ENCODE data around the gene CEACAM21. TPM values are rescaled to one million over a fixed set of nuclear protein-coding genes. Genes with fewer than 3 reads are reported as not detected.
A peak's percentile ranks its signal among the peaks of the same experiment; 100 is the strongest.

Gene CEACAM21
- total RNA-seq, 4 donors from 2014 or later = 1.7 to 9.9 (median 2.5) TPM; not detected in 1

DNA sequence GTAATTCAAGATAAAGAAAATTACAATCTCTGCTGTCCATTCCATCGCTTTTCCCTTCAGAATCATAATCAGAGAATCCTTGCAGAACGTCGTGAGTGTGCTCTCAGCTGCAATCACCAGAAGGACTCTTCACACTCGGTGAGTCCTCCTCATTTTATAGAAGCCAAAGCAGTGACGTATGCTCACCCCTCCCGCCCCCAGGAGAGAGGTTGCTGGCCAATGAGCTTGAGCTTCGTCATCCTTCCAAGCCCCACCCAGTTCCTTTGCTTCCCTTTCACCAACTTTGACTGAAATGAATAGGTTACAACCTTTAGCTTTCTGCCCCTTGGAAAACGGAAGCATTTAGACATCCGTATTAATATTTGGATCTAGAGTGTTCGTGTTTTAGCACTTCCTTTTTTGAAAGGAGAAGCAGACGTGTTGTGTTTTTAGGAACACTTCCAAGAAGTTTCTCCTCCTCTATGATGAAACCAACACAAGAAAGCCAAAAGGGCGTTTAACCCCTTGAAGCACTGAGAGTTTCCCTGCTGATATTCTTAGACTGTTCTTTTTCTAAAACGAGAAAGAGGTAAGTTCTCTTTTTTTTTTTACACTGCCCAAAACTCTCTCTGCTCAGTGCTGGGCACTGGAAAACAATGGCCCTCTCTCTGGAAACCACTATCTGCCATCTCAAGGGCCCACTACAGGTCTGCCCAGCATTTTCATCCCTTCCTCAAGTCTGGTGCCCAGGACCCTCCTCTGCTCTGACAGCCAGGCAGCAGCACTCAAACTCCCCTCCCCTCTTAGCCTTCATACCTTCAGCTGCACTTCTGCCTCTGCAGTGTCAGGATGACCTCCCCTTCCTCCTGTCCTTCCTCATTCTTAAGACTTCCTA is 44.3 kb upstream of the CEACAM21 start:
- DNase-seq = peak in 2 of 3 donors; percentile 81 to 91
- TF ChIP-seq, protein P1, sequence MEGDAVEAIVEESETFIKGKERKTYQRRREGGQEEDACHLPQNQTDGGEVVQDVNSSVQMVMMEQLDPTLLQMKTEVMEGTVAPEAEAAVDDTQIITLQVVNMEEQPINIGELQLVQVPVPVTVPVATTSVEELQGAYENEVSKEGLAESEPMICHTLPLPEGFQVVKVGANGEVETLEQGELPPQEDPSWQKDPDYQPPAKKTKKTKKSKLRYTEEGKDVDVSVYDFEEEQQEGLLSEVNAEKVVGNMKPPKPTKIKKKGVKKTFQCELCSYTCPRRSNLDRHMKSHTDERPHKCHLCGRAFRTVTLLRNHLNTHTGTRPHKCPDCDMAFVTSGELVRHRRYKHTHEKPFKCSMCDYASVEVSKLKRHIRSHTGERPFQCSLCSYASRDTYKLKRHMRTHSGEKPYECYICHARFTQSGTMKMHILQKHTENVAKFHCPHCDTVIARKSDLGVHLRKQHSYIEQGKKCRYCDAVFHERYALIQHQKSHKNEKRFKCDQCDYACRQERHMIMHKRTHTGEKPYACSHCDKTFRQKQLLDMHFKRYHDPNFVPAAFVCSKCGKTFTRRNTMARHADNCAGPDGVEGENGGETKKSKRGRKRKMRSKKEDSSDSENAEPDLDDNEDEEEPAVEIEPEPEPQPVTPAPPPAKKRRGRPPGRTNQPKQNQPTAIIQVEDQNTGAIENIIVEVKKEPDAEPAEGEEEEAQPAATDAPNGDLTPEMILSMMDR (IDR thresholded peaks at IDR 0.05) = no peak
- peak; percentile 60 to 77 for TF ChIP-seq POLR2A (IDR thresholded peaks at IDR 0.05)
- H3K27me3 ChIP-seq = no peaks in the 10 kb centered on the region
- H3K27ac ChIP-seq = peak overlapping the region; percentile 65 to 79 (median 69)
- peak overlapping the region; percentile 17 to 29 (median 21) for H3K4me3 ChIP-seq
- H3K4me1 ChIP-seq = peaks cover 0 to 17% (median 2%) of the 10 kb centered on the region in 4 donors
- no peaks in the 10 kb centered on the region for H3K36me3 ChIP-seq
- H3K9me3 ChIP-seq = peaks cover 0 to 12% (median 0%) of the 10 kb centered on the region in 4 donors

DNA sequence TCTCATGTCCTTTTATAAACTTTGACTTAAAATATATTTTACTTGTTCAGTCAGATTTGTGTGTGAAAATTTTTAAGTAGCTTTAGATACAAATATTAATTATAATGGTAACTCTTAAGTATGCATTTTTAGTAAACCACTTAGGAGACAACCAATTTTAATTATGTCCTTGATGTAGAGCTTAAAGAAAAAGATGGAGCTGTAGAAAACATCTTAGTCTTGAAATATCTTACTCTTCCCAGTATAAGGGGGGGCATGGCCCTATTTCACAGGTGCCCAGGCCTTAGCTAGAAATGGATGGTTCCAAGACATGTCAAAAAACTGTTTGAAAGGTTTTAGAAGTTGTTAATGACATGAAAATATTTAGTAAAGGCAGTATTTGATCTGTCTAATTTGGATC is 43.4 kb upstream of the CEACAM21 start:
- TF ChIP-seq, protein P1 (IDR thresholded peaks at IDR 0.05) = no peak
- no peak for TF ChIP-seq POLR2A (IDR thresholded peaks at IDR 0.05)
- no peaks in the 10 kb centered on the region for H3K27me3 ChIP-seq
- H3K9me3 ChIP-seq = peaks cover 0 to 12% (median 0%) of the 10 kb centered on the region in 4 donors
- peak overlapping the region in 1 of 4 donors; percentile 79 for H3K27ac ChIP-seq
- DNase-seq = no peak
- H3K36me3 ChIP-seq = no peaks in the 10 kb centered on the region
- H3K4me3 ChIP-seq = no peak overlapping the region
- H3K4me1 ChIP-seq = peaks cover 0 to 17% (median 2%) of the 10 kb centered on the region in 4 donors

DNA sequence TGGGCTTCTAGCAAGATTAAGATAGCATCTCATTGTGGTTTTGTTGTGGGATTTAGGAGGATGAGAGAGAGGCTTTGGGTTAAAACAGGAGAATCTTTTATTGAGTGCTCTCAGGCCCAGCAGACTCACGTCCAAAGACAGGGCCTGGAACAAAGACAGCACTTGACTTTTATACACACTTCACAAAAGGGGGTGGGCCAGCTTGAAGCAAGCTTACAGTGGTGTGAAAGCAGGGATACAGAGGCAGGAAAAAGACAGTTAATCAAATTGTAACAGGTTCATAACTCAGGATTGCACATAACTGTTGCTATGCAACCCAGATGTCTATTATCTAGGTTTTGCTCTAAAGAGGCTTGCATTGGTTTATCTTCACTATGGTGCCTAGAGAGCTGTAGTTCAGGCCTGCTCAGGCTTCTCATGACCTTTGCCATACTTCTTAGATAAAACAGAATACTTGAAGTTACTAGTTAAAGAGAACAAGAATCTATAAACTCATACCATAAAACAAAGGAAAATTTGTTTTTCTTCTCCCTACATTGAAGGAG is 42.2 kb upstream of the CEACAM21 start:
- TF ChIP-seq, protein P1 (IDR thresholded peaks at IDR 0.05) = no peak
- TF ChIP-seq POLR2A (IDR thresholded peaks at IDR 0.05) = no peak
- no peak for DNase-seq
- Histone ChIP-seq H3K4me1 (peaks cover 0 to 17% (median 2%) of the 10 kb centered on the region in 4 donors), H3K27ac (peak overlapping the region in 1 of 4 donors; percentile 75), H3K4me3 (no peak overlapping the region), H3K36me3 (no peaks in the 10 kb centered on the region), H3K27me3 (no peaks in the 10 kb centered on the region), H3K9me3 (peaks cover 0 to 12% (median 0%) of the 10 kb centered on the region in 4 donors)

DNA sequence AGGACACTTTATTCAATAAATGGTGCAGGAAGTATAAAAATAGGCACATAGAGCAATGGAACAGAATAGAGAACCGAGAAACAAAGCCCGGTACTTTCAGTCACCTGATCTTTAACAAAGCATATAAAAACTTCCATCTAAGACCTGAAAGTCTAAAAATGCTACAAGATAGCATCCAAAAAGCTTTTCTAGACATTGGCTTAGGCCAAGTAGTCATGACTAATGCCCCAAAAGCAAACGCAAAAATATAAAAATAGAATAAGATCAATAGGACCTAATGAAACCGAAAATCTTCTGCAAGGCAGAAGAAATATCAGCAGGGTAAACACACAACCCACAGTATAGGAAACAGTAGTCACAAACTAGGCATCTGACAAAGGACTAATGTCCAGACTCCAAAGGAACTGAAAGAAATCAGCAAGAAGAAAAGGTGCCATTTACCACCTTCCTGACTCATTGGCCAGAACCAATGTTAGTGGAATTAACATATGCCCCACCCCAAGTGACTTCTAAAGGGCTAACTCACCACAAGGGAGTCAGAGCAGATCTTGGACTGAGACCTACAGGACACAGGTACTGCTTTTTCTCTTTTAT is 40.8 kb upstream of the CEACAM21 start:
- Histone ChIP-seq H3K4me1 (peaks cover 0 to 17% (median 2%) of the 10 kb centered on the region in 4 donors), H3K4me3 (peak overlapping the region in 2 of 4 donors; percentile 8 to 12), H3K27ac (peak overlapping the region in 3 of 4 donors; percentile 6 to 75 (median 14)), H3K27me3 (no peaks in the 10 kb centered on the region), H3K36me3 (no peaks in the 10 kb centered on the region), H3K9me3 (peaks cover 0 to 2% (median 0%) of the 10 kb centered on the region in 4 donors)
- DNase-seq = no peak
- TF ChIP-seq, protein P1 (IDR thresholded peaks at IDR 0.05) = no peak
- TF ChIP-seq POLR2A (IDR thresholded peaks at IDR 0.05) = no peak

DNA sequence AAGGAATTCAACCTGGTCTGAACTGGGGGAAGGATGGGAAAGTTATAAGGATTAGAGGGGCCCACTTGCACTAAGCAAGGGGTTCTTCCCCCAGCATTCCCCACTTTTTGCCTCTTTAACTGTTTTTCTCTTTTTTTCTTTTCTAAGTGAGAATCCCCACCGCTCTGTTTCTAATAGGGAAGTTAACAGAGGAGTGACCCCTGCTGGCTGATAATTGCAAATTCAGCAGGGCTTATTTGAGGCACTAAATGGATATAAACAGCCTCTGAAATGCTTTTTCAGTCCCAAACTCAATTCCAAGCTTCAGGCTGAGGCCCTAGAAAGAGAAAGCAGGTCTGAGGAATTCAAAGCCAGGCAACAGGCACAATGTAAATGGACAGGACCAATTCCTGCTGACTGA is 38.2 kb upstream of the CEACAM21 start:
- peak in 1 of 3 donors; percentile 70 for DNase-seq
- Histone ChIP-seq H3K27me3 (no peaks in the 10 kb centered on the region), H3K36me3 (no peaks in the 10 kb centered on the region), H3K4me3 (no peak overlapping the region), H3K9me3 (no peaks in the 10 kb centered on the region), H3K27ac (no peak overlapping the region), H3K4me1 (peaks cover 0 to 13% (median 0%) of the 10 kb centered on the region in 4 donors)
- TF ChIP-seq, protein P1 (IDR thresholded peaks at IDR 0.05) = peak; percentile 46 to 78 (median 58)
- no peak for TF ChIP-seq POLR2A (IDR thresholded peaks at IDR 0.05)

Data from Peyer's patch (tissue), 4 donors.